ENCODE data around the gene IL1B. TPM values are rescaled to one million over a fixed set of nuclear protein-coding genes. Genes with fewer than 3 reads are reported as not detected.

The IL1B gene
- not detected for total RNA-seq

- POLR2A ChIA-PET, result no interaction called here
Measured at GRCh38 chr2:112836695-112837117, at the start of gene IL1B. IL1B (minus strand) TSS chr2:112836779; CDS start chr2:112836229, 550 bp downstream.

GRCh38 chr2:112886291-112886690 is 49.7 kb upstream of the IL1B start:
- ChIA-PET POLR2A (no interaction called here), CTCF (interaction anchor here (0.6 to 3.8 kb wide), 10 partner anchors 9 to 156 kb away, joined by 3 to 52 read pairs (median 4); no protein-coding TSS in a partner anchor)

More at GRCh38 chr2:112836695-112837117, at the start of gene IL1B:
- CTCF ChIA-PET, result no interaction called here

- CTCF ChIA-PET, result interaction anchor here (0.6 to 3.8 kb wide), 24 partner anchors 9 to 285 kb away, joined by 3 to 52 read pairs (median 4); no protein-coding TSS in a partner anchor
- POLR2A ChIA-PET, result interaction anchor here (0.5 kb wide), 1 partner anchor 20 kb away, joined by 3 read pairs; no protein-coding TSS in a partner anchor
Measured at GRCh38 chr2:112885506-112885902, 48.9 kb upstream of the IL1B start.

GRCh38 chr2:112884869-112885505 is 48.4 kb upstream of the IL1B start:
- CTCF ChIA-PET, result interaction anchor here (0.6 to 3.8 kb wide), 23 partner anchors 8 to 285 kb away, joined by 3 to 52 read pairs (median 4); no protein-coding TSS in a partner anchor
- POLR2A ChIA-PET, result interaction anchor here (0.5 kb wide), 1 partner anchor 19 kb away, joined by 3 read pairs; no protein-coding TSS in a partner anchor

- CTCF ChIA-PET, result interaction anchor here (0.7 to 3.8 kb wide), 5 partner anchors 9 to 134 kb away, joined by 3 to 52 read pairs (median 4); no protein-coding TSS in a partner anchor
- POLR2A ChIA-PET, result no interaction called here
Measured at GRCh38 chr2:112883669-112884068, 47.1 kb upstream of the IL1B start.

GRCh38 chr2:112881217-112881985 is 44.8 kb upstream of the IL1B start:
- CTCF ChIA-PET, result interaction anchor here (1.2 kb wide), 1 partner anchor 132 kb away, joined by 4 read pairs; no protein-coding TSS in a partner anchor
- POLR2A ChIA-PET, result no interaction called here

GRCh38 chr2:112880696-112881095 is 44.1 kb upstream of the IL1B start:
- ChIA-PET CTCF (interaction anchor here (1.2 kb wide), 1 partner anchor 131 kb away, joined by 4 read pairs; no protein-coding TSS in a partner anchor), POLR2A (no interaction called here)

- ChIA-PET CTCF (interaction anchor here (1.2 to 2.0 kb wide), 2 partner anchors 130 to 131 kb away, joined by 4 to 11 read pairs; no protein-coding TSS in a partner anchor), POLR2A (no interaction called here)
Measured at GRCh38 chr2:112880091-112880531, 43.5 kb upstream of the IL1B start.

GRCh38 chr2:112879491-112880041 is 43.0 kb upstream of the IL1B start:
- CTCF ChIA-PET, result interaction anchor here (2.0 kb wide), 1 partner anchor 130 kb away, joined by 11 read pairs; no protein-coding TSS in a partner anchor

GRCh38 chr2:112877423-112877822 is 40.8 kb upstream of the IL1B start:
- CTCF ChIA-PET, result interaction anchor here (1.1 kb wide), 1 partner anchor 8 kb away, joined by 5 read pairs; no protein-coding TSS in a partner anchor

More at GRCh38 chr2:112879491-112880041, 43.0 kb upstream of the IL1B start:
- POLR2A ChIA-PET, result no interaction called here

GRCh38 chr2:112876971-112877361 is 40.4 kb upstream of the IL1B start:
- POLR2A ChIA-PET, result no interaction called here

More at GRCh38 chr2:112877423-112877822, 40.8 kb upstream of the IL1B start:
- POLR2A ChIA-PET, result no interaction called here

GRCh38 chr2:112876257-112876970 is 39.8 kb upstream of the IL1B start:
- CTCF ChIA-PET, result interaction anchor here (1.1 kb wide), 1 partner anchor 9 kb away, joined by 5 read pairs; no protein-coding TSS in a partner anchor
- POLR2A ChIA-PET, result no interaction called here

More at GRCh38 chr2:112876971-112877361, 40.4 kb upstream of the IL1B start:
- CTCF ChIA-PET, result interaction anchor here (1.1 kb wide), 1 partner anchor 9 kb away, joined by 5 read pairs; no protein-coding TSS in a partner anchor

- CTCF ChIA-PET, result no interaction called here
- POLR2A ChIA-PET, result no interaction called here
Measured at GRCh38 chr2:112870841-112871835, 34.6 kb upstream of the IL1B start.

GRCh38 chr2:112869258-112869842 is 32.8 kb upstream of the IL1B start:
- CTCF ChIA-PET, result no interaction called here
- POLR2A ChIA-PET, result no interaction called here

GRCh38 chr2:112867701-112868631 is 31.4 kb upstream of the IL1B start:
- POLR2A ChIA-PET, result no interaction called here

GRCh38 chr2:112866128-112866835 is 29.7 kb upstream of the IL1B start:
- CTCF ChIA-PET, result interaction anchor here (1.0 kb wide), 1 partner anchor 117 kb away, joined by 3 read pairs; no protein-coding TSS in a partner anchor
- POLR2A ChIA-PET, result no interaction called here

More at GRCh38 chr2:112867701-112868631, 31.4 kb upstream of the IL1B start:
- CTCF ChIA-PET, result no interaction called here
